Naive B cell (primary cell): Measurements from ENCODE around the gene HOXA10. TPM values are rescaled to one million over a fixed set of nuclear protein-coding genes. Genes with fewer than 3 reads are reported as not detected.

Source experiments
- ATAC-seq, 2 donors: fragments of 150-1000 bp; cut with Tn5 transposase; 2 replicates each; pipeline ENCODE4 v1.10.0; 2021; ENCODE audit warnings: low read depth in 2 of 2, mild to moderate bottlenecking in 2 of 2, moderate library complexity in 2 of 2
- DNase-seq: peaks from one replicate; pipeline ENCODE4 v3.0.0; 2022
- H3K27ac Mint-ChIP-seq, 6 donors: one replicate each; pipeline ENCODE4 v1.8.0; 2020 to 2022; ENCODE audit warnings: mild to moderate bottlenecking in 6 of 6, mixed read lengths in 6 of 6, moderate library complexity in 5 of 6, inconsistent platforms in 2 of 6
- H3K27me3 Mint-ChIP-seq, 3 donors: one replicate each; pipeline ENCODE4 v1.8.0; 2021 to 2022; ENCODE audit warnings: mixed read lengths in 3 of 3, mild to moderate bottlenecking in 1 of 3
- H3K36me3 Mint-ChIP-seq, 2 donors: one replicate each; pipeline ENCODE4 v1.8.0; 2020 to 2022; ENCODE audit warnings: mixed read lengths in 2 of 2, inconsistent platforms in 1 of 2, mild to moderate bottlenecking in 1 of 2
- H3K4me1 Mint-ChIP-seq, 3 donors: one replicate each; pipeline ENCODE4 v1.8.0; 2020 to 2022; ENCODE audit warnings: mixed read lengths in 3 of 3, inconsistent platforms in 1 of 3, mild to moderate bottlenecking in 1 of 3, moderate library complexity in 1 of 3
- H3K4me3 Mint-ChIP-seq, 8 donors: one replicate each; pipeline ENCODE4 v1.8.0; 2020 to 2022; ENCODE audit warnings: mild to moderate bottlenecking in 8 of 8, mixed read lengths in 8 of 8, moderate library complexity in 8 of 8, inconsistent platforms in 2 of 8
- H3K9me3 Mint-ChIP-seq, 7 donors: one replicate each; pipeline ENCODE4 v1.8.0; 2020 to 2022; ENCODE audit warnings: mixed read lengths in 7 of 7, mild to moderate bottlenecking in 5 of 7, inconsistent platforms in 2 of 7, moderate library complexity in 1 of 7
- polyA plus RNA-seq, 6 donors: library from polyadenylated mRNA; unstranded; fragments of 300-500 nt; fragmentation: Illumina TruSeq; gene quantifications; one replicate each; pipeline ENCODE4 v1.2.3, GENCODE V29; 2021; ENCODE audit warnings: low read depth in 6 of 6

HOXA10 gene
- polyA plus RNA-seq, 6 donors from 2014 or later: not detected

DNA sequence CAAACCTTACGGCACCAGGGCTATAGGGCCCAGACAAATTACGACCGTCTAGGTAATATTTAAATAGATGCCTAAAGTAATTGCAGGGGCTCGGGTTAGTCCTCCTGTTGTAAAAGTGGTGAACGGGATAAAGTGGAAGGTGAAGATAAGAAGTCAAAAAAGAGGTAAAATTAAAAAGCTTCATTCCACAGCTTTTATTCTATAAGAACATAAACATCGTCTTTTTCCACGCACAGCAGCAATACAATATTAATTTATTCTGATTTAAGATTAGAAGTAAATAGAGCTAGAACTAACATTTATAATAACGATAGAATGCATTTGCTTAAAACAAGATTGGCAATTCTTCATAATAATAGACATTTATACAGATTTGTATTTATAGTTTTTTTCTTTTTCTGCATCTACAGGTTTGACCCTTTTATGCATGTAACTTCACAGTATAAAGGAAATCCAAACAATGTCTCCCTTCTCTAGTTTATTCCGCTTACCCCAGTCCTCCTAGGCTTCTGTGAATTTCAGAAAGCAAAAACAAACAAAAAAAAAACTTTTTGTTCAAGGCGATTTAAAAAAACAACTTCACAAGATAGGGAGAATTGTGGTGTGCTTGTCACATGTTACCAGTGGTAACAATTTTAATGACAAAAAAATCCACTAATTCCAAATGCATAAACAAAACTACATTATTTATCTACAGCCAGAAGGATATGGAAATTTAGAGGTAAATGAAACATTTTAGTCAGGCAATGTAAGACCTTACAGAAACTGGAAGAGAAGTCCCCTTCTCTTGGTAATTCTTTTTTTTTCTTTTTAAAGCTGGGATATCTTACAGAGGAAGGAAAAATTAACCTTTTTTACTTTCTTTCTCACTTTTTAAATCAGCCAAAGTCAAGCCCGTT, 3.4 kb downstream of the HOXA10 start:
- peak overlapping the region in 2 of 8 donors; percentile 68 to 83 for H3K4me3 Mint-ChIP-seq
- ATAC-seq (no peak), DNase-seq (no peak)
- peak overlapping the region in 5 of 6 donors; percentile 54 to 96 (median 76) for H3K27ac Mint-ChIP-seq
- peaks cover 5 to 28% (median 7%) of the 10 kb centered on the region in 7 donors for H3K9me3 Mint-ChIP-seq
- H3K4me1 Mint-ChIP-seq: peaks cover 24 to 29% (median 24%) of the 10 kb centered on the region in 3 donors
- peaks cover 30 to 76% (median 54%) of the 10 kb centered on the region in 3 donors for H3K27me3 Mint-ChIP-seq
- peaks cover 2 to 24% of the 10 kb centered on the region in 2 donors for H3K36me3 Mint-ChIP-seq

DNA sequence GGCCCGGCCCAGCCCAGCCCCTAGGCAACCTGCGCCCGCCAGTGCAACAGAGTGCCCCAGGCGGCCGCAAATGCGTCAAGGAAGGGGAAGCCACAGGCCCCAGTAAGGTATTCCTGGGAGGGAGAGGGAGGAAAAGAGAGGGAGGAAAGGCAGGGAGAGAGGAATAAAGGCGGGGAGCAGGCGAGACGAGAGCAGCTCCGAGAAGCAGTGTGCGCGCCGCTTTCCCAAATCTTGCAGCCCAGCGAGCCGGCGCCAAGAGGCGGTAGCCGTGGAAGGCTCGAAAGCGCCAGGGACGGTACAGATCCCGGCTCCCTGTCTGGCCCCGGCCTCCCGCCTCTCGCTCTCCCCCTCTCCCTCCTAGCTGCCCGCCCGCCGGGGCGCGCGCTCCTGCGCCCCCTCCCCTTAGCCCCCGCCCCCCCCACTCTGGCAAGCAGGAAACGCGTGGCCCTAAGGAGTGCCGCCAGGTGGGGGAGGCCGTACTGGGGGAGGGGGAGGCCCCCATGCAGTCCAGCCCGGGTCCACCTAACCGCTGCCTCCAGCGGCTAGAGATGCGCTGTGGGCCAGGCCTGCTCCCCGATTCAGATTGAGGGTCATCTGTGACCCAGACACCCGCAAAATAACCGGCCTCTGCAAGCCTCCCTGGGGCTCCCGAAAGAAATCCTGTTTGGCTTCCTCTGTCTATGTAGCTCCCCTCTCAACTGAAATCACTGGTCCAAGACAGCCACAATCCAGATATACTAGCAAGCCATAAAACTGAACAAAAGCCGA, 4.3 kb downstream of the HOXA10 start:
- peaks cover 27 to 71% (median 45%) of the 10 kb centered on the region in 3 donors for H3K27me3 Mint-ChIP-seq
- H3K27ac Mint-ChIP-seq: peak overlapping the region in 5 of 6 donors; percentile 31 to 91 (median 66)
- peak overlapping the region in 2 of 8 donors; percentile 68 to 83 for H3K4me3 Mint-ChIP-seq
- DNase-seq (no peak), ATAC-seq (no peak)
- H3K4me1 Mint-ChIP-seq: peaks cover 22 to 27% (median 24%) of the 10 kb centered on the region in 3 donors
- peaks cover 5 to 28% (median 7%) of the 10 kb centered on the region in 7 donors for H3K9me3 Mint-ChIP-seq
- H3K36me3 Mint-ChIP-seq: peaks cover 4 to 24% of the 10 kb centered on the region in 2 donors

DNA sequence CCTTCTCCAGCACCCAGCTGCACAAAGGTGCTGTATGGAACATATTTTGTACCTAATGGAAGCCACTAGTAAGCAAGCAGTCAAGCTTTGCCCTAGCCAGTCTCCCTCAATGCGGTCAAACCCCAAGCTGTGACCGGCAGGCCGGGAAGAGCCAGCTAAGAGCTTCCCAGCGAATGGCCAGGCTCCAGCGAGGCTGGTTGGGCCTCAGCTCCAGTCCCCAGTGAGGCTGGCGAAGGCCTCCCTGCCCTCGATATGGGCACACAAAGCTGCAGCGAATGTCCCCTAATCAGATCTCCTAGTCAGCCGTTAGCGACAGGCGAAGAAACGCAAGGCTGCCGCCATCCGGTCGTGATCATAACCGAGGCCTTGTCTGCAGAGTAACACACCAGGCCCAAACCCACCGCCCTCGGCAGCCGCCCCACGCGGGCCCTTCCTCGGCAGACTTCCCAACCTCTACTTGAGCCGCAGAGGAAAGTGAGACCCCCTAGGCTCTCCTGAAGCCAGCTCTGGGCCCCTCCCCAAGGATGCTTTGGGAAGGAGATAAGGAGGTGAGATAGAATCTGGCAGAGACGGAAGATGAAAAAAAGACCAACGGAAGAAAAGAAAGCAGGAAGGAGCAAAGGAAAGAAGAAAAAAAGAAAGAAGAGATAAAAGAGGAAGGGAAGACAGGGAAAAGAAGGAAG, 5.7 kb downstream of the HOXA10 start:
- DNase-seq (no peak), ATAC-seq (no peak)
- Mint-ChIP-seq H3K4me1 (peaks cover 28 to 32% (median 30%) of the 10 kb centered on the region in 3 donors), H3K36me3 (peaks cover 4 to 24% of the 10 kb centered on the region in 2 donors), H3K4me3 (peak overlapping the region; percentile 1 to 87 (median 68)), H3K27me3 (peaks cover 32 to 71% (median 54%) of the 10 kb centered on the region in 3 donors), H3K9me3 (peaks cover 5 to 34% (median 7%) of the 10 kb centered on the region in 7 donors), H3K27ac (peak overlapping the region in 5 of 6 donors; percentile 19 to 97 (median 90))

DNA sequence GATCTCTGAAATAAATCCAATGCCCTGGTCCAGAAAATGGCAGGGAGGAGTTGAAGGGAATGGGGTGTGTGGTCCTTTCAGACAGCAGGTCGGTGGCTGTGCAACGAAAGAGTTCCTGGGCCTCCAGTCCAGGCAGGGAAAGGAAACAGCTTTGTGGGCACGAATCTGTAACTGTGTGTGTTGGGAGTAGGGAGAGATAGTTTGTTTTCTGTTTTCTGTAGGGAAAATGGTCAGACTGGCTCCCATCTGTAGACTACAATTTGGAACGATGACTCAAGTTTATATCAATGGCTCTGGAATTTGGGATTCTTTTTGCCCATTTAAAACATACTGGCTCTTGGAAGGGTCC, 6.2 kb downstream of the HOXA10 start:
- Mint-ChIP-seq H3K27ac (peak overlapping the region in 5 of 6 donors; percentile 27 to 97 (median 89)), H3K36me3 (peaks cover 4 to 24% of the 10 kb centered on the region in 2 donors), H3K4me1 (peaks cover 28 to 32% (median 30%) of the 10 kb centered on the region in 3 donors), H3K27me3 (peaks cover 36 to 77% (median 59%) of the 10 kb centered on the region in 3 donors), H3K9me3 (peaks cover 5 to 34% (median 7%) of the 10 kb centered on the region in 7 donors), H3K4me3 (peak overlapping the region in 3 of 8 donors; percentile 60 to 87 (median 76))
- ATAC-seq (no peak), DNase-seq (no peak)

DNA sequence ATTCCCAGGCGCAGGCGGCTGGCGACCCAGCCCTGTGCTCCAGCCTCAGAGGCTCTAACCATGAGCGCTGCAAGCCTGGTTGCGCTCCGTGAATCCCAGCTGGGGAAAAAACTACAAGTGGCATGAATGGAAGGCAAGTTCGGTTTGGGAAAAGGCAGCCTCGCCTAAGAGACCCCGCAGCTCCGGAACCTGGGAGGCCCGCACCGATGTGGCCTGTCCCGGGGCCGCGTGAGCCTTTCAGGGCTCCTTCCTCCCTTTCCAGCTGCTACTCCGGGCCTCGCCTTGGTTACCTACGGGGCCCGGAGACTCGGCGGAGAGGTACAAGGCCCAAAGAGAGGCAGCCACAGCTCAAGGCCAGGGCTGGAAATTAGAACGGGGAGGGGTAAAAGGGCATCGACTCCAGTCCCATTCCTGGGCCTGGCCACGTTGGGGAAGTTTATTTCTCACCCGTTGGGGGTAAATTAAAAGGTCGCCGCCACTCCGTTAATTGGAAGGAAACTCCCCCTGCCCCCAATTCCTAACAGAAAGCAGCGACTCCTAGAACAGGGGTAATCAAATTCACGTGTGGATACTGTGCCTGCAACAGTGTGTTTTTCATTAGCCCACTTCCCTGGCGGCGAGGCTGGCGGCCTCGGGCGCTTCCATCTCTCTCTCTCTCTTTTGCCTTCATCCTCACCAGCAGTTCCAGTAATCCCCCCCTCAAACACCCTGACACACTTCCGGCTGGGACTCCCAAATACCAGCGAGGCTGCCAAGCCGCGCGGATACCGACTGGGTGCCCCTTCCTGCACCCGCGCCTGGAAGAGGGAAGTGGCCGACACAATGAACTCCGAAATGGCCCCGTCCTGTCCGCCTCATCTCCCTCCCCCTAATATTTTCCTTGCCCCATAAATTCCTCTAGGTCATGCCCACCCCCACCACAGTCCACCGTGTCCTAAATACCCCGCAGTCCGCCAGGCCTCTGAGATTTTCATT, 7.3 kb downstream of the HOXA10 start:
- Mint-ChIP-seq H3K27me3 (peaks cover 33 to 76% (median 57%) of the 10 kb centered on the region in 3 donors), H3K36me3 (peaks cover 4 to 17% of the 10 kb centered on the region in 2 donors), H3K9me3 (peaks cover 0 to 28% (median 5%) of the 10 kb centered on the region in 7 donors), H3K27ac (peak overlapping the region in 4 of 6 donors; percentile 64 to 98 (median 93)), H3K4me3 (peak overlapping the region in 6 of 8 donors; percentile 16 to 87 (median 60)), H3K4me1 (peaks cover 21 to 24% (median 23%) of the 10 kb centered on the region in 3 donors)
- ATAC-seq (no peak), DNase-seq (no peak)

DNA sequence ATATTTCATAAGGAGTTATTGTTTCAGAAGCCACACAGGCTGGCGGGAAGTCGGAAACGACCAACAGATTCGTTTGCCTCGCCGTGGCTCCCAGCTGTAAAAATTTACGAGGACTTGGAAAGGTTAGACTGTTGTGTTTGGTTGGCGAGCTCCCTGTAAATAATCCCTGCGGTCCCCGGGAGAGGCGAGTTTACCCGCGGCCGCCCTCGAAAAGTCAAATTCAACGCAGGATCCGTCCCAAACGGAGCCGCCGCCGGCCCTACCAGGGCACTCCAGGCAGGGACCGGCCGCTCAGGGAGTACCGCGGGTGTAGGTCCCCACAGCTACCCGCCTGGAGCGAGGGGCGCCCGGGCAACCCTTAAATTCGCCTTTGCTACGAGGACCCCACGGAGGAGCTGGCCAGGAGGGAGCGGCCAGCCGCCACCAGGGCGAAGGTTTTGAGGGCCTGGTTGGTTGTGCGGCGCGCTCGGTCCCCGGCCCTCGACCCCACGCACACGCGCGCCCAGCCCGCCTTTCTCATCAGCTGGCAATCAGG, 8.1 kb downstream of the HOXA10 start:
- DNase-seq: no peak
- peaks cover 4 to 14% of the 10 kb centered on the region in 2 donors for H3K36me3 Mint-ChIP-seq

DNA sequence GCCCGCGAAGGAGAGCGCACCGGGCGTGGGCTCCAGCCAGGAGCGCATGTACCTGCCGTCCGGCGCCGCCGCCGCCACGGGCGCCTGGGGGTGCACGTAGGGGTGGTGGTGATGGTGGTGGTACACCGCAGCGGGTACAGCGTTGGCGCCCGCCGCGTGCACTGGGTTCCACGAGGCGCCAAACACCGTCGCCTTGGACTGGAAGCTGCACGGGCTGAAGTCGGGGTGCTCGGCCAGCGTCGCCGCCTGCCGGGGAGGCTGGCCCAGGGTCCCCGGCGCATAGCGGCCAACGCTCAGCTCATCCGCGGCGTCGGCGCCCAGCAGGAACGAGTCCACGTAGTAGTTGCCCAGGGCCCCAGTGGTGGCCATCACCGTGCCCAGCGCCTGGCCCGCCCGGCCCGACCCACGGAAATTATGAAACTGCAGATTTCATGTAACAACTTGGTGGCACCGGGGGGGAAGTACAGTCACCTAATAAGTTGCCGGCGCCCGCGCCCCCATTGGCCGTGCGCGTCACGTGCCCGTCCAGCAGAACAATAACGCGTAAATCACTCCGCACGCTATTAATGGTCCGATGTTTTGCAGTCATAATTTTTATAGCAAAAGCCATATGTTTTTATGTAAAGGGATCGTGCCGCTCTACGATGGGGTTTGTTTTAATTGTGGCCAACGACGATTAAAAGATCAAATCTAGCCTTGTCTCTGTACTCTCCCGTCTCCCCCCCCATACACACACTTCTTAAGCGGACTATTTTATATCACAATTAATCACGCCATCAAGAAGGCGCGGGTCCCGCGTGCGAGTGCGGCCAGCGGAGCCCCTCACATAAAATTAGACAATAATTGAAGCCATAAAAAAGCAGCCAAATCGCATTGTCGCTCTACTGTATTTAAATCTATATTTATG, 8.8 kb downstream of the HOXA10 start, which contains the start of gene HOXA9:
Gene HOXA9, minus strand, starts transcription at position 449 of the 907 bp plus-strand sequence. Its CDS starts 80 bp downstream, at position 369.
- H3K9me3 Mint-ChIP-seq: peaks cover 0 to 27% (median 5%) of the 10 kb centered on the region in 7 donors
- H3K4me1 Mint-ChIP-seq: peaks cover 16 to 24% (median 22%) of the 10 kb centered on the region in 3 donors
- peak within 1 kb of the TSS in 7 of 8 donors; percentile 15 to 80 (median 64) for H3K4me3 Mint-ChIP-seq
- H3K27ac Mint-ChIP-seq: peak within 1 kb of the TSS in 4 of 6 donors; percentile 89 to 97 (median 94)
- ATAC-seq: no peak
- H3K27me3 Mint-ChIP-seq: peaks cover 27 to 72% (median 46%) of the 10 kb centered on the region in 3 donors
- no peak for DNase-seq
- H3K36me3 Mint-ChIP-seq: peaks cover 4 to 14% of the 10 kb centered on the region in 2 donors

More for the DNA sequence above, 8.1 kb downstream of the HOXA10 start:
- H3K9me3 Mint-ChIP-seq: peaks cover 0 to 28% (median 5%) of the 10 kb centered on the region in 7 donors
- peak overlapping the region in 6 of 8 donors; percentile 42 to 66 (median 48) for H3K4me3 Mint-ChIP-seq
- peaks cover 30 to 74% (median 50%) of the 10 kb centered on the region in 3 donors for H3K27me3 Mint-ChIP-seq
- peaks cover 17 to 21% (median 20%) of the 10 kb centered on the region in 3 donors for H3K4me1 Mint-ChIP-seq
- ATAC-seq: no peak
- peak overlapping the region in 4 of 6 donors; percentile 86 to 97 (median 88) for H3K27ac Mint-ChIP-seq

DNA sequence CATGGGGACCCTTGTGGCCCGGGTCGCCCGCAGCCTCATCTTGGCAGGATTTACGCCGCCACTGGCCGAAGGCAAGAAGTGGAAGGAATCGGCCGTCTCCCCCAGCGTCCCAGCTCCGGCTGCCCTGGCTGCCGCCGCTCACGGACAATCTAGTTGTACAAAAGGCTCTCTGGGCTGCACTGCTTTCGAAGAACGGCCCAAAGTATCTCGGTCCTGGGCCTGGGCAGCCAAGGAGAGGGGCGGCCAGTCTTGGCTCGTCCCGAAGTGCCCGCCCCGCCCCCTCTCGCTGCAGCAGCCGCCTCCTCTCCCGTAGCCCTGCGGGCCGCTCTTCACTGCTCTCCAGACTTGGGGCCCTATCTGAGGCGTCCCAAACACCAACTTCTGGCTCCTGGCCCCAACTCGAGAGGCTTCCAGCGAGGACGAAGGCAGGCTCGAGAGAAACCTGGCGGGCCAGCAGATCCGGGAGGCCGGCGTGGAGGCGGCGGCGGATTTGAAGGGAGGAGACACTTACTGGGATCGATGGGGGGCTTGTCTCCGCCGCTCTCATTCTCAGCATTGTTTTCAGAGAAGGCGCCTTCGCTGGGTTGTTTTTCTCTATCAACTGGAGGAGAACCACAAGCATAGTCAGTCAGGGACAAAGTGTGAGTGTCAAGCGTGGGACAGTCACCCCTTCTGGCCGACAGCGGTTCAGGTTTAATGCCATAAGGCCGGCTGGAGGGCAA, 9.6 kb downstream of the HOXA10 start:
- no peak for DNase-seq

DNA sequence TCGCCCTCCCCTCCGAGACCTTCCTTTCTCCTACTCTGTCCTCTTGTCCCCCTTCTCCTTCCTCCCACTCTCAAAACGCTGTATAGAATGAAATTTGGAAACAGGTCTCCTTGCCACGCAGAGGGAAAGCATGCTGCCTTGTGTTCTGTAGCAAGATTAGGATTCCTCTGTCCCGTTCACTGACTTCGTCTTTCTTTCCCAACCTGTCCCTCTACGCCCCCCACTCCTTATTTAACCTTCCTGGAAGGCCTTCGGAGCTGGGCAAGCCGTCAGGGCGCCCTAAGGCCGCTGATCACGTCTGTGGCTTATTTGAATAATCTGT, 10.1 kb downstream of the HOXA10 start:
- peaks cover 0 to 26% (median 5%) of the 10 kb centered on the region in 7 donors for H3K9me3 Mint-ChIP-seq
- peak overlapping the region in 4 of 8 donors; percentile 26 to 80 (median 72) for H3K4me3 Mint-ChIP-seq
- ATAC-seq (no peak), DNase-seq (no peak)
- H3K27me3 Mint-ChIP-seq: peaks cover 31 to 76% (median 51%) of the 10 kb centered on the region in 3 donors
- peaks cover 19 to 32% (median 30%) of the 10 kb centered on the region in 3 donors for H3K4me1 Mint-ChIP-seq
- peaks cover 4 to 13% of the 10 kb centered on the region in 2 donors for H3K36me3 Mint-ChIP-seq
- peak overlapping the region in 4 of 6 donors; percentile 79 to 93 (median 92) for H3K27ac Mint-ChIP-seq

More for the DNA sequence above, 9.6 kb downstream of the HOXA10 start:
- Mint-ChIP-seq H3K27me3 (peaks cover 29 to 76% (median 49%) of the 10 kb centered on the region in 3 donors), H3K4me3 (peak overlapping the region in 5 of 8 donors; percentile 29 to 80 (median 69)), H3K9me3 (peaks cover 0 to 26% (median 5%) of the 10 kb centered on the region in 7 donors), H3K27ac (peak overlapping the region in 4 of 6 donors; percentile 79 to 96 (median 93)), H3K4me1 (peaks cover 19 to 30% (median 28%) of the 10 kb centered on the region in 3 donors), H3K36me3 (peaks cover 4 to 14% of the 10 kb centered on the region in 2 donors)
- no peak for ATAC-seq
